PC-3 (cell line): Measurements from ENCODE around the gene CERS6.

Experiments
- CTCF ChIP-seq: fragments of 300-600 bp; sonication (generic); conservative IDR thresholded peaks from 2 replicates; pipeline ENCODE4 v1.5.1; 2017; ENCODE audit warnings: antibody characterized with exemption, low read depth, mild to moderate bottlenecking, low read length
- EZH2 ChIP-seq: fragments of 300-600 bp; sonication (generic); IDR thresholded peaks from one replicate; pipeline ENCODE4 v1.6.1; 2017; ENCODE audit warnings: antibody characterized with exemption, mild to moderate bottlenecking, low read length; ENCODE audit not compliant: unreplicated experiment

DNA sequence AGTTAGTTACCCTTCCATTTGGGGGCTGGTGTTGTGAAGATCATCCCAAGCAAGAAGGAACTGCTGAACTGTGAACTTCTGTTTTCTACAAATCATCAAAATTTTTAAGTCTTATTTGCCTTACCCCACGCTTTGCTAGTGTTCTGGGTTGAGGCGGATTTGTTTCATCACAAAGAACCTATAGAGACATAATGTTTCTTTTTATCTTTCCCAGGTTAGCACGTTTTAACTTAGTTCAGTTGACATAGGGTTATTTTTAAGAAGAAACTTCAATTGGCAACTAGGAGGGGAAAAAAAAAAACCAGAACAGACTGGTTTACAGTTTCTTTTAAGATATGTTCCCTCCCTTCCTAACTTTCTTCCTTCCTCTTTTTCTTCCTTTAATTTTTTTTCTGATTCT is 31.1 kb upstream of the CERS6 start:
- TF ChIP-seq CTCF (no peak), EZH2 (no peak)
